Ishikawa (cell line): ENCODE measurements around the gene ADRA2A.

Experiments
- CEBPB ChIP-seq: IDR thresholded peaks from 2 replicates; pipeline ENCODE4 v1.6.1; 2012
- CREB1 ChIP-seq: IDR thresholded peaks from 2 replicates; pipeline ENCODE4 v1.6.1; 2012; ENCODE audit warnings: low read depth
- EGR1 ChIP-seq: IDR thresholded peaks from 2 replicates; pipeline ENCODE4 v1.6.1; 2012
- EP300 ChIP-seq: IDR thresholded peaks from 2 replicates; pipeline ENCODE4 v1.6.1; 2012; ENCODE audit warnings: borderline replicate concordance
- FOXM1 ChIP-seq: IDR thresholded peaks from 2 replicates; pipeline ENCODE4 v1.6.1; 2012; ENCODE audit warnings: low read depth, borderline replicate concordance
- MAX ChIP-seq: IDR thresholded peaks from 2 replicates; pipeline ENCODE4 v1.6.1; 2012
- NFIC ChIP-seq: IDR thresholded peaks from 2 replicates; pipeline ENCODE4 v1.6.1; 2012
- RAD21 ChIP-seq: IDR thresholded peaks from 2 replicates; pipeline ENCODE4 v1.6.1; 2012; ENCODE audit warnings: low read depth
- REST ChIP-seq: IDR thresholded peaks from 2 replicates; pipeline ENCODE4 v1.6.1; 2012; ENCODE audit warnings: low read depth, mild to moderate bottlenecking
- TAF1 ChIP-seq: IDR thresholded peaks from 2 replicates; pipeline ENCODE4 v1.6.1; 2012; ENCODE audit warnings: low read depth, mild to moderate bottlenecking
- TCF12 ChIP-seq: IDR thresholded peaks from 2 replicates; pipeline ENCODE4 v1.6.1; 2012; ENCODE audit warnings: low read depth
- TEAD4 ChIP-seq: IDR thresholded peaks from 2 replicates; pipeline ENCODE4 v1.6.1; 2012
- USF1 ChIP-seq: IDR thresholded peaks from 2 replicates; pipeline ENCODE4 v1.6.1; 2012
- YY1 ChIP-seq: IDR thresholded peaks from 2 replicates; pipeline ENCODE4 v1.6.1; 2012; ENCODE audit warnings: low read depth
- ZBTB7A ChIP-seq: IDR thresholded peaks from 2 replicates; pipeline ENCODE4 v1.6.1; 2012; ENCODE audit warnings: low read depth

ADRA2A gene

GRCh38 chr10:111076682-111077478 is at the start of gene ADRA2A:
Gene ADRA2A (plus strand): TSS chr10:111077029. CDS start chr10:111077997, 968 bp downstream.
- TF ChIP-seq MAX = peak; percentile 28; the same call in 1 of the 2 replicates
- TF ChIP-seq USF1 = peak; percentile 59; the same call in 1 of the 2 replicates
- no peak for TF ChIP-seq TCF12

GRCh38 chr10:111030042-111030750 is 46.6 kb upstream of the ADRA2A start:
- TF ChIP-seq TAF1 (no peak), MAX (no peak), NFIC (no peak), RAD21 (no peak), EP300 (no peak), CREB1 (no peak), YY1 (no peak), TCF12 (no peak), CEBPB (no peak), REST (no peak), FOXM1 (no peak), ZBTB7A (no peak), TEAD4 (no peak), USF1 (no peak), EGR1 (no peak)

- TF ChIP-seq ZBTB7A = no peak
- TF ChIP-seq MAX = no peak
- TF ChIP-seq CREB1 = no peak
- TF ChIP-seq USF1 = no peak
- no peak for TF ChIP-seq FOXM1
- no peak for TF ChIP-seq REST
- TF ChIP-seq EP300 = no peak
- TF ChIP-seq TAF1 = no peak
- no peak for TF ChIP-seq YY1
- TF ChIP-seq NFIC = no peak
- TF ChIP-seq TCF12 = no peak
- no peak for TF ChIP-seq RAD21
- no peak for TF ChIP-seq TEAD4
- TF ChIP-seq CEBPB = no peak
- TF ChIP-seq EGR1 = no peak
Observed at GRCh38 chr10:111034598-111035310, 42.1 kb upstream of the ADRA2A start.

GRCh38 chr10:111035542-111035941 is 41.3 kb upstream of the ADRA2A start:
- TF ChIP-seq TAF1 = no peak
- TF ChIP-seq ZBTB7A = no peak
- TF ChIP-seq TCF12 = no peak
- no peak for TF ChIP-seq CEBPB
- TF ChIP-seq CREB1 = no peak
- no peak for TF ChIP-seq MAX
- no peak for TF ChIP-seq REST
- no peak for TF ChIP-seq EGR1
- no peak for TF ChIP-seq FOXM1
- TF ChIP-seq EP300 = no peak
- TF ChIP-seq USF1 = no peak
- TF ChIP-seq YY1 = no peak
- no peak for TF ChIP-seq NFIC
- TF ChIP-seq TEAD4 = no peak
- TF ChIP-seq RAD21 = no peak
